Measurements from ENCODE around the gene RAB44.

RAB44 gene

DNA sequence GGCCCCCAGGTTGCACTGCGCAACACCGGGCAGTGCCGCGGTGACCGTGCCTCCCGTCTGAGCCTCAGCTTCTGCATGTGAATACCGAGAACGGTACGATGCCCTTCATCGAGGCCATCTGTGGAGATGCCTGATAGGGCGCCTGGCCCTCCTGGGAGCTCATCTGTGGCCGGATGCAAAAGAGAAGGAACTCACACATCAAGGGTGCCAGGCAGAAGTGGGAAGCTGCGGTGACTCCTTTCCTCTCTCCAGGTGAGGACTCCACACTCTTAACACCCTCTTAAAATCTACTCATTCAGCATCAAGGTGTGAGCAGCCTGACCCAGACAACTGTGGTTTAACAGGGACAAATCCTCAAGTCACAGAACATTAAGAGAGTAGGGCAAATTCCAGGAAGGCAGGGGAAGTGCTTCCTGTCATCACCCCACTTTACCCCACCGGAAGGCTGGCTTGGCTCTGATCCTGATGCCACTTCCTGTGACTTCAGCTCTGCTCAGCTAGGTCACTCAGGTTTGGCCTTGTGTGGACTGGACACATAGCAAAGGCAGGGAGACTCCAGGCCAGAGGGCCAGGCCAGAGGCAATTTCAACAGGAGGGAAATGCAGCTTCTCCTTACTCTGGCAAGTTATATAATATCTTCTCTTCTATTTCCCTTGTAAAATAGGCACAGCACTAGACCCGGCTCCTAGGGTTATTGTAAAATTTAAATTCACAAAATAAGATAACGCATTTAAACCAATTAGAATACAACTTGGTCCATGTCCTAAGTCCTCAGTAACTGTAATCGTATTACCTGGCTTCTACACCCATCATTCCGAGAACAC is 72.3 kb downstream of the RAB44 start:
- no peak for DNase-seq (ENCODE audit: low read depth in 2 of 2, low spot score in 1 of 2)

DNA sequence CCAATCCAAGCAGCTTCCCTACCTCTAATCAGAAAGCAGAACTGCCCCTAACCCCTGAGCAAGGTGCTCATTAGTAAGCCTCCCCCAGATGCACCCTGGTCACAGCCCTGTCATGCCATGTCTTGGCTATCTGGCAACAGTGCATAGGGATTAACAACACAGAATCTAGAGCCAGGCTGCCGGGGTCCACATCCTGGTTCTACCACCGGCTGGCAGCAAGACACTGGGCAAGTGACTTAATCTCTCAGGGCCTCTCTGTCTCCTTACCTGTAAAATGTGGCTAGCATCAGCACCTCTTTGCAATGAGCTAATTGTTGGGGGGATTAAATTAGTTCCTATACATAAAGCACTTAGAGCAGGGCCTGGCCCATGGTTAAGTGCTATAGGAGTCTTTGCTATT is 73.5 kb downstream of the RAB44 start:
- DNase-seq (ENCODE audit: low read depth in 2 of 2, low spot score in 1 of 2): no peak

DNA sequence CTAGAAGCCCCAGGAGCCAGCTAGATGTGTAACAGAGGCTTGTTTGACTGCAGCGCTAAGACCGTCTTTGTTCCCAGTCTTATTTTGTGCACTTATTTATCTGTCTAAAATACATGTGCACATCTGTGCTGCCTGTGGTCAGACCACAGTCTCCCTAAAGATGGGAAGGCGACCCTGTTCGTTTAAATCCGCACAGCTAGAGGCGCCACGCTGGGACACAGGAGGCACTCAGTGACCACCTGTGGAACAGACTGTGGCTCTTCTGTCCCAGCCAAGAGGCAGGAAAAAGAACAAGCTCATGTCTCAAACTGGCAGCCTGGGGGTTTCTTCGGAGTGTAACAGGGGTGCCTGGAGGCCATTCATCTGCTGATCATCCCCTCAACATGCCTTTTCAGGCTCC is 74.8 kb downstream of the RAB44 start:
- DNase-seq (ENCODE audit: low read depth in 2 of 2, low spot score in 1 of 2): no peak

DNA sequence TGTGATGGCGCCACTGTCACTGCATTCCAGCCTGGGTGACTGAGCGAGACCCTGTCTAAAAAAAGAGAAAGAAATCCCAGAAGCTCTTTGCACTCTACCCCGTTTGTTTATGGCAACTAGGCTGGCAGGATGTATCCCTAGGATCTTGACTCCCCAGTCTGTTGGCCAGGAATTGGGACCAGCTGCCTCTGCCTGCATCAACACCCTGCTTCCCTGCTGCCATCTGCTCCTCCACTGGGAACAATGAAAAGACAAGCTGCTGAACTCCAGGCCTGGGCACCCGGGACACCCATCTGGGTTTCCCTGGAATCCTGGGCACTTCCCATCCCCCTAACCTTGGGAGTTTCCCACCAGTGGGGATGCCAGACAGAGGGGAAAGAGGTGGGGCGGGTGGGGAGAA is 76.7 kb downstream of the RAB44 start:
- no peak for DNase-seq (ENCODE audit: low read depth in 2 of 2, low spot score in 1 of 2)

DNA sequence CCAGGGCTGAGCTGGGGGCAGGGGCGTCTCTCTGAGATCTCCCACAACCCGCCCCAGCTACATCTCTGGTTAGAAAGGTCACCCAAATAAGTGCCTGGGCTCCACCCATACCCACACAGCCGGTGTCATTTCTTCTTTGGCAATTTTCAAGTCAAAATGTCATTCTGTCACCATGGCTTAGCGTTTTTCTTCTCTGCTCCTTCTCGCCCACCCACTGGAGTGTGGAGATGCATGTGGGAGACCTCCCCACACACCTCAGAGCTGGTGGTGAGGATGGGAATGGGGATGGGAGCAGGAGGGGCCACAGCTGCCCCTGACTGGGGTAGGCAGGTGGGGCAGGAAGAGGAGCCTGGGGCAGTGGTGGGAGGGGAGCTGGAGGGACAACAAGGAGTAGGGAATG is 78.5 kb downstream of the RAB44 start:
- no peak for DNase-seq (ENCODE audit: low read depth in 2 of 2, low spot score in 1 of 2)

DNA sequence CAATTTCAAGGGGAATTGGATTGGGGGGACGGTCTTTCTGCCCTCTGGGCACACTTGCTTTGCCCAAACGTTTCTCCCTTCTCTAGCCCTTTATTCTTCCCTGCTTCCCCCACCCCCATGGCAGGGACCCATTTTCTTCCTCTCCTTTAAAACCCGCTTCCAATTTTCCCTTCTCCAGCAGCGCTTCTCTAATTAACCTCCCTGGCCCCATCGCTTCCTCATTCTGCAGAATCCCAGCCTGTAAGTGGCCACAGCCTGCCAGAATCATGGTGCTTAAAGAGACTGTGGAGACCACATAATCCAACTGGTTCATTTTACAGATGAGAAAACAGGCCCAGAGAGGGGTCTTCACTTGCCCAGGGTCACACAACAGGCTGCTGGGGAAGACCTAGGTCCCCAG is 80.2 kb downstream of the RAB44 start:
- no peak for DNase-seq (ENCODE audit: low read depth in 2 of 2, low spot score in 1 of 2)

DNA sequence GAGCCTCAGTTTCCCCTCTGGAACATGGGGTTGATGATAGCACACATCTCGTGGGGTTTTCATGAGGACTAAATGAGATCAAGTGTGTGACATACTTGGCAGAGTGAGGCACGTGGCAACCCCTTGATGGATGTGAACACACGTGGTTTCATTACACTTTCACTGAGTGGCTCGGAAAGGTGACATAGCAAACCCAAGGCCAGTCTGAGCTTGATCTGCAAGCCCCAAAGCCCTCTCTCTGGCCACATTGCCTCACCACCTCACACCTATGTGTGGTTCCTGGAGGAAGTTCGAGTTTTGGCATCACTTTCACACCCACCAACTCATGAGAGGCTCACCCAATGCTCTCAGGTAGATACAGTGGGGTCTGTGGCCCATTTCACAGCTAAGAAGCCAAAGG is 81.6 kb downstream of the RAB44 start:
- no peak for DNase-seq (ENCODE audit: low read depth in 2 of 2, low spot score in 1 of 2)

DNA sequence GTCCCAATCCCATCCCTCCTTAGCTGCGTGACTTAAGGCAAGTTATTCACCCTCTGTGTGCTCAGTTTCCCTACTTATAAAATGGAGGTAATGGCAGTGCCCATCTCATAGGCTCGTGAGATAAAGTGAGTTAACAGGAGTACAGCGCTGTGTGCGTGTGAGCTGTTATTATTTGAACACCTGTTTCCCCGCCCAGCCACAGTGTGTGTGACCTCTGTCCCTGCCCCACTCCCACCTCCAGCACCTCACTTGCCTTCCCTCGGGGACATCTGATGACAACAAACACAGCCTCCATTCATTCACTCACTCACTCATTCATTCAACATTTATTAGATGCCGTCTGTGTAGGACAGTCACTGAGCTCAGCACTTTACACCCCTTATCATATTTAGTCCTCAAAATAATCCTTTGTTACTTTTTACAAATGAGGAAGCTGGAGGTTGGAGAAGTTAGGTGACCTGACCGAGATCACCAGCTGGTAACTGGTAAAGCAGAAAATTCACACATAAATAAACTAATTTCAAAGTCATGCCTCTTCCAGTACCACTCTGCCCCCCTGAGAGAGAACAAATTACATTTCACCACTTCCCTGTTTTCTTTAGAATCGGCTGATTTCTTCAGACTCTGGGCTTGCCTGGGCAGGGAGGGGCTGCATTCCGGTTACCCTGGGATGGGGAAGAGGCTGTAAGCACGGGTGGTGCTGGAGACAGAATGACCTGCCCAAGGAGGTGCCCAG is 83.0 kb downstream of the RAB44 start:
- DNase-seq (ENCODE audit: low read depth in 2 of 2, low spot score in 1 of 2): no peak

DNA sequence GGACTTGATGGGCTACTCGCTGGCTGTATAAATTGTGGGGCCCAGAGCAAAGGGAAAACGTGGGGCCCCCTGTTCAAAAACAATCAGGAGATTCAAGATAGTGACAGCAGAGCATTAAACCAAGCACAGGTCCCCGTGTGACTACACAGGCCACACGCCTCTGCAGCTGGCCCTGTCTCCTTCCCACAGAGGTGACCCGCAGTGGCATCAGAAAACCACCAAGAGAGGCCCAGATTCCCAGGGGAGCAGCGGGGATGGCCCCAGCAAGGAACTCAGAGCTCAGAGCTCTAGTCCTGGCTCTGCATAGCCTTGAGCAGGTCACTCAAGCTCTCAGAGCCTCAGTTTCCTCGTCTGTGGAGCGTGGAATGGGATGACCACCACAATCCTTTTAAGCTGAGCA is 84.0 kb downstream of the RAB44 start:
- DNase-seq (ENCODE audit: low read depth in 2 of 2, low spot score in 1 of 2): no peak

All from stimulated activated CD8-positive, alpha-beta memory T cell treated with anti-CD3 and anti-CD28 coated beads, Interleukin-4, amount 100 ng/mL, for 1 hour (primary cell).